ENCODE data around the gene EZH1.
"Not testable (repeated sequence)": the region's sequence is repeated elsewhere in the genome, so short reads cannot be mapped to it uniquely, and the experiment has no call there.

Gene EZH1

GRCh38 chr17:42667088-42667951 lies 77.5 kb downstream of the EZH1 start:
- peak; percentile 95 for DNase-seq (ENCODE audit: low read depth)

DNA sequence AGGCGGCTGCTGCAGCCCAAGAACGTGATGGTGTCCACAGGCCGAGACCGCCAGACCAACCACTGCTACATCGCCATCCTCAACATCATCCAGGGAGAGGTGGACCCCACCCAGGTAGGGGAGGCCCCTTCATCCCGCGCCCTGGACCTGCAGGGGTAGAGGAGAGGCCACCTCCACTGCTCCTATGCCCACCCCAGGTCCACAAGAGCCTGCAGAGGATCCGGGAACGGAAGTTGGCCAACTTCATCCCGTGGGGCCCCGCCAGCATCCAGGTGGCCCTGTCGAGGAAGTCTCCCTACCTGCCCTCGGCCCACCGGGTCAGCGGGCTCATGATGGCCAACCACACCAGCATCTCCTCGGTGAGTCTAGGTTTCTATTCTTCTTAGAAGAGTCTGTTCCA lies 78.7 kb downstream of the EZH1 start:
- DNase-seq (ENCODE audit: low read depth), result not testable (repeated sequence)

DNA sequence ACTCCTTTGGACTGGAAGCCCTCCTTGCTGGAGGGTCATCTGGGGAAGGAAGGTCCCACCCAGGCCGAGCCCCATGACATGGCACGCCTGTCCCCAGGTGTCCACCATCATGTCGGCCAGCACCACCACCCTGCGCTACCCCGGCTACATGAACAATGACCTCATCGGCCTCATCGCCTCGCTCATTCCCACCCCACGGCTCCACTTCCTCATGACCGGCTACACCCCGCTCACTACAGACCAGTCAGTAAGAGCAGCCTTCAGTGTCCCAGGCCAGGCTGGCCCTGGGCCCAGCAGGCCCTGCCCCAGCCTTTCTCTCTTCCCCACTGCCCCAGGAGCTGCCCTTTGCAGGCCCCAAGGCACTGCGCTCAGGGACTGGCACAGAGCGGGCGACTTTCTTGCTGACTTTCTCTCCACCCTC lies 79.2 kb downstream of the EZH1 start:
- no peak for DNase-seq (ENCODE audit: low read depth)

DNA sequence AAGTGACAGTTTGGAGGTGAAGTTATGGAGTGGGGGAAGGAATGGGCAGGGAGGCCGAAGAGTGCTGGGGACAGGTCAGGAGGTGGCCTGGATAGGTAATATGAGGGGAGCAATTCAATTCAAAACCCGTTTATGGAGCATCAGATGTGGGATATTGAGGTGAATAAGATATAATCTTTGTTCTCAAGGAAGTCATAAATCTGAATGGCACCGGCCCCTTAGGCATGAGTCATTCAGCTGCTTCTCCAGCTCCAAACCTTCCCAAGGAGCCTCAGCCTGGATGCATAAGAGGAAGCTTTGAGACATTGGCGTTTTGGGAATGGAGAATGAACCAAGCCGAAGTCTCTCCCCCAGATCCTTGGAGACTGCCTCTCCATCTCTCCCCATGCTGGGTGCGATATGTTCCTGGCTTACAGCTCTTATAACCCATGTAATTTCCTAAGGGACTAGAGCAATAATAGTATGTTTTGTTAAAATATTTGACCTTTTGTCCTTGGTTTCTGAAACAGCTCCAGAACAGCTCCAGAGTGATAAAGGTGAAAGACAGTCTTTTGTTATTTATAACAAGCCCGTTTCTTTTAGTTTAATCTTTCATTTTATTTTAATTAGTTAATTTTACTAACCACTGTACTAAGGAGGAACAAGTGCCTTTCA lies 84.0 kb downstream of the EZH1 start:
- DNase-seq (ENCODE audit: low read depth), result peak; percentile 79

DNA sequence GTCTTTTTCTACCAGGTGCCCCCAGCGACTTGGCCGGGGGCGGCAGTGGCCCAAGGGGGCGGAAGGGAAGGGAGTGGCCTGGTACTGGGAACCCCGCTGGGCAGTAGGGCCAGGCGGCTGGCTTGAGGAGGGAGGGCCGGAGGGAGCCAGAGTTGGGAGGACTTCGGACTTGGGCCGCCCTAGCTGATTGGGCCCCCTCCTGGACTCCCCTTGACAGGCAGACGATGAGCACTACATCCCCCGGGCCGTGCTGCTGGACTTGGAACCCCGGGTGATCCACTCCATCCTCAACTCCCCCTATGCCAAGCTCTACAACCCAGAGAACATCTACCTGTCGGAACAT lies 84.9 kb downstream of the EZH1 start:
- not testable (repeated sequence) for DNase-seq (ENCODE audit: low read depth)

DNA sequence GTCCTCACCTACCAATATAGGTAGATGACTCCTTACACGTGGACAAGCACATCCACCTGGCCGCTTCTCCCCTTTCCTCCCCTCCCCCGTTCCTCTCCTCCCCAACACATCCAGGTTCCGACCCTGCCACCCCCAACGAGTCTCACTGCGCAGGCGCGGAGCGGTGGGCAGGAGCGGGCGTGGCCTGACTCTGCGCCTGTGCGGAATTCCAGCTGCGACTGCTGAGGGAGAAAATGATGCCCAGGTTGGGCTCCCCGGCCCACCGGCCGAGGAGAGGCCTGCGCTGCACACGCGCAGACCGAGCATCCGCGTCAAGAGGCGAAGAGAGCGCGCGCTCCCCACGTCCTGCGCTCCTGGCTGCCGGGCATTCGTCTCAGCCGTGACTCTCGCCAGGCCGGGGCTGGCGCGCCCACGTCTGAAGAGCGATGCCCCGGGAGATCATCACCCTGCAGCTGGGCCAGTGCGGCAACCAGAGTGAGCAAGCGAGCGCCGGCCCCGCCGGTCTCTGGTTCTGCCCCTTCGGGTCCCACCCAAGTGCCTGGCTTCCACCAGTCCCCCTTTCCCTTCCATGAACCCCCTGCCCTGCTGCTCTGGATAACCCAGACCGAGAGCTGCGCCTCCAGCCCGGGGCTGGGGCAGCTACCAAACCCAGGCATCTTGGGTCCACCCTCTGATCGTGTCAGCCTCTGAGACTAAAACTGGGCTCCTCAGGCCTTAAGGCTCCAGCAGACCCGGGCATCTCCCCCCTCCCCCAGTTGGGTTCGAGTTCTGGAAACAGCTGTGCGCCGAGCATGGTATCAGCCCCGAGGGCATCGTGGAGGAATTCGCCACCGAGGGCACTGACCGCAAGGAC lies 85.5 kb downstream of the EZH1 start, which contains the start of gene TUBG2:
TUBG2 (plus strand) TSS at position 206 of the 853 bp plus-strand sequence; CDS start at position 426, 220 bp downstream.
- peak; percentile 88 for DNase-seq (ENCODE audit: low read depth)

DNA sequence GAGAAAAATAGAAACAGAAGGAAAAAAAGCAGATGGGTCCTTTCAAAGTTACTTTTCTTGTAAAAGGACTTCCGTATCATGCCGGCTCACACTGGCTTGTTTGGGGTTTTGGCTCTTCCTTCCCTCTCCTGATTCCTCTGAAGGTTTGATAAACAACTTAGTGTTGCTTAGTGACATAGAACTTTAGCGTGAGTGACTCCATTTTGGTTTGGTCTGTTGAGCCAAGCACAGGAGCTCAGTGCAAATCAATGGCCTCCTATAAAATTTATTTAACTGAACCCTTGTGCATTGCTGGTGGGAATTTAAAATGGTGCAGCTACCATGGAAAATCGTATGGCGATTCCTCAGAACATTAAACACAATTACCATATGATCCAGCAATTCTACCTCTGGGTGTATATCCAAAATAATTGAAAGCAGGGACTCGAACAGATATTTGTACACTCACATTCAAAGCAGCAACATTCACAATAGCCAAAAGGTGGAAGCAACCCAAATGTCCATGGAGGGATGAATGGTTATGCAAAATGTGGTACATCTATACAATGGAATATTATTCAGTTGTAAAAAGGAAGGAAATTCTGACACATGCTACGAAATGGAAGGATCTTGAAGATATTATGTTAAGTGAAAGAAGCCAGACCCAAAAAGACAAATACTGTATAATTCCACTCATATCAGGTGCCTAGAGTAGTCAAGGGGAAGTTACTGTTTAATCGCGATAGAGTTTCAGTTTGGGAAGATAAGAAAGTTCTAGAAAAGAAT lies 86.8 kb downstream of the EZH1 start:
- DNase-seq (ENCODE audit: low read depth), result no peak

DNA sequence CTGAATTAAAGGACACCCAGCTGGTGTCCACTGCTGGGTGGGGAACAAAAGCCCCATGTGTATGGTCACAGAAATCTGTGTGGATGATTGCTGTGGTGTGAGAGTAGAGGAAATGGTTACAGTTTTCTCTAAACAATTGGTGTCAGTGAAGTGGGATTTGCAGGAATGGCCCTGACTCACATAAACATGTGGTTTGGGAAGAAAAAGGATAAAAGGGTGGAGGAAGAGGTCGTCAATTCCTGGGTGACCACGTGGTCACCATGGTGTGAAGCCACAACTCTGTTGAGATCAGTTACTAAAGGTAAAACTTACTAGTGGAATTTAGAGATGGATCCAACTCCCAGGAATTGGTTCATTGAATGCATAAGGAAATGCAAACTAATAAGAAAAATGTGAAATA lies 89.3 kb downstream of the EZH1 start:
- peak; percentile 34 for DNase-seq (ENCODE audit: low read depth)

GRCh38 chr17:42653179-42654124 lies 91.4 kb downstream of the EZH1 start:
- peak; percentile 71 for DNase-seq (ENCODE audit: low read depth)

DNA sequence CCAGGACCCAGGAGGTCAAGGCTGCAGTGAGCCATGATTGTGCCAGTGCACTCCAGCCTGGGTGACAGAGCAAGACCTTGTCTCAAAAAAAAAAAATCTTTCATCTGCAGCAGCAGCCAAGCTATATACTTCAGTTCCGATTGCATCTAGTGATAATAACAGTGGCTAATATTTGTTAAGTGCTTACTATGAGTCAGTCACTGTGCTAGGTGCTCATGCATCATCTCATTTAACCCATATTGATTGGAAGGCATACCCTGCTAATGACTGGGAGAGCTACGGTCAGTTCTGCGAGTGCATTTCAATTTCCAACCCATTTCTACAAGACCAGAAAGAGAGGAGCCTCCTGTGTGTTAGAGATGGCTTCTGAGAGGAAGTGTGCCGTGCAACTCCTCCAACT lies 93.4 kb downstream of the EZH1 start:
- DNase-seq (ENCODE audit: low read depth), result no peak
